Hindlimb muscle (tissue), 1 donor: Measurements from ENCODE around the gene FMO5. TPM values are rescaled to one million over a fixed set of nuclear protein-coding genes. Genes with fewer than 3 reads are reported as not detected.

Experiments
- polyA plus RNA-seq: library from polyadenylated mRNA; unstranded; fragments of 120-200 nt; gene quantifications from one replicate; pipeline ENCODE4 v1.2.1, GENCODE V29; 2013; ENCODE audit not compliant: insufficient read length

FMO5 gene
- polyA plus RNA-seq, 1 donor = 2.4 TPM

Other genes with a start within 250 kb of the FMO5 start
- gene PRKAB2, start 52.9 kb downstream of the FMO5 start, polyA plus RNA-seq = 46.1 TPM
- 22.0 TPM for gene CHD1L, start 17.3 kb upstream of the FMO5 start, polyA plus RNA-seq